ENCODE measurements around the gene CAST.

Gene CAST

GRCh38 chr5:96771395-96771794, 109.2 kb downstream of the CAST start:
- no peaks in the 10 kb centered on the region for H3F3A ChIP-seq (ENCODE audit: insufficient read depth, low read length)

GRCh38 chr5:96772111-96772510, 109.9 kb downstream of the CAST start:
- H3K79me2 ChIP-seq (ENCODE audit: insufficient read depth, low read length) = no peaks in the 10 kb centered on the region
- H2AFZ ChIP-seq (ENCODE audit: low read length) = no peak overlapping the region
- H3K36me3 ChIP-seq (ENCODE audit: insufficient read depth, low read length) = peaks cover 87% of the 10 kb centered on the region
- H3K4me1 ChIP-seq (ENCODE audit: insufficient read depth, low read length, severe bottlenecking) = no peaks in the 10 kb centered on the region
- no peaks in the 10 kb centered on the region for H3K27me3 ChIP-seq (ENCODE audit: insufficient read depth, low read length)
- H3K9me2 ChIP-seq (ENCODE audit: low read depth, low read length) = no peaks in the 10 kb centered on the region
- no peak overlapping the region for H3K4me2 ChIP-seq (ENCODE audit: low read length)
- no peak overlapping the region for H3K4me3 ChIP-seq (ENCODE audit: low read depth, low read length, poor library complexity, severe bottlenecking)
- TF ChIP-seq CTCF (IDR thresholded peaks at IDR 0.05; ENCODE audit: low read length) (no peak), EZH2 (IDR thresholded peaks at IDR 0.05; ENCODE audit: borderline replicate concordance, low read length) (no peak)
- no peaks in the 10 kb centered on the region for H3K9me3 ChIP-seq (ENCODE audit: low read length)
- H3F3A ChIP-seq (ENCODE audit: insufficient read depth, low read length) = no peaks in the 10 kb centered on the region
- no peak overlapping the region for H3K9ac ChIP-seq (ENCODE audit: low read length)
- no peaks in the 10 kb centered on the region for H4K20me1 ChIP-seq (ENCODE audit: insufficient read depth, low read length)
- H3K27ac ChIP-seq (ENCODE audit: low read depth, low read length, poor library complexity, severe bottlenecking) = no peak overlapping the region

More at GRCh38 chr5:96771395-96771794, 109.2 kb downstream of the CAST start:
- no peak overlapping the region for H3K27ac ChIP-seq (ENCODE audit: low read depth, low read length, poor library complexity, severe bottlenecking)
- H3K9me3 ChIP-seq (ENCODE audit: low read length) = no peaks in the 10 kb centered on the region
- H3K4me3 ChIP-seq (ENCODE audit: low read depth, low read length, poor library complexity, severe bottlenecking) = no peak overlapping the region
- H3K9me2 ChIP-seq (ENCODE audit: low read depth, low read length) = no peaks in the 10 kb centered on the region
- no peak overlapping the region for H3K4me2 ChIP-seq (ENCODE audit: low read length)
- H3K27me3 ChIP-seq (ENCODE audit: insufficient read depth, low read length) = no peaks in the 10 kb centered on the region
- H4K20me1 ChIP-seq (ENCODE audit: insufficient read depth, low read length) = no peaks in the 10 kb centered on the region
- no peak for TF ChIP-seq EZH2 (IDR thresholded peaks at IDR 0.05; ENCODE audit: borderline replicate concordance, low read length)
- TF ChIP-seq CTCF (IDR thresholded peaks at IDR 0.05; ENCODE audit: low read length) = no peak
- no peaks in the 10 kb centered on the region for H3K79me2 ChIP-seq (ENCODE audit: insufficient read depth, low read length)
- no peaks in the 10 kb centered on the region for H3K4me1 ChIP-seq (ENCODE audit: insufficient read depth, low read length, severe bottlenecking)
- no peak overlapping the region for H3K9ac ChIP-seq (ENCODE audit: low read length)
- H2AFZ ChIP-seq (ENCODE audit: low read length) = no peak overlapping the region
- H3K36me3 ChIP-seq (ENCODE audit: insufficient read depth, low read length) = peaks cover 87% of the 10 kb centered on the region

- no peaks in the 10 kb centered on the region for H3K4me1 ChIP-seq (ENCODE audit: insufficient read depth, low read length, severe bottlenecking)
- no peak overlapping the region for H2AFZ ChIP-seq (ENCODE audit: low read length)
- H3K9me3 ChIP-seq (ENCODE audit: low read length) = no peaks in the 10 kb centered on the region
- TF ChIP-seq CTCF (IDR thresholded peaks at IDR 0.05; ENCODE audit: low read length) = no peak
- TF ChIP-seq EZH2 (IDR thresholded peaks at IDR 0.05; ENCODE audit: borderline replicate concordance, low read length) = no peak
- H3K9me2 ChIP-seq (ENCODE audit: low read depth, low read length) = no peaks in the 10 kb centered on the region
- no peaks in the 10 kb centered on the region for H4K20me1 ChIP-seq (ENCODE audit: insufficient read depth, low read length)
- no peak overlapping the region for H3K9ac ChIP-seq (ENCODE audit: low read length)
- no peaks in the 10 kb centered on the region for H3F3A ChIP-seq (ENCODE audit: insufficient read depth, low read length)
- H3K27ac ChIP-seq (ENCODE audit: low read depth, low read length, poor library complexity, severe bottlenecking) = no peak overlapping the region
- peaks cover 88% of the 10 kb centered on the region for H3K36me3 ChIP-seq (ENCODE audit: insufficient read depth, low read length)
- H3K79me2 ChIP-seq (ENCODE audit: insufficient read depth, low read length) = no peaks in the 10 kb centered on the region
- H3K4me2 ChIP-seq (ENCODE audit: low read length) = no peak overlapping the region
- no peaks in the 10 kb centered on the region for H3K27me3 ChIP-seq (ENCODE audit: insufficient read depth, low read length)
- no peak overlapping the region for H3K4me3 ChIP-seq (ENCODE audit: low read depth, low read length, poor library complexity, severe bottlenecking)
Measured at GRCh38 chr5:96772542-96772941, 110.4 kb downstream of the CAST start.

Data from OCI-LY1 (cell line).